Esophagus (tissue), 2 donors: ENCODE data around the gene PYDC2. TPM values are rescaled to one million over a fixed set of nuclear protein-coding genes. Genes with fewer than 3 reads are reported as not detected.

ENCODE experiments used
- H3K27ac ChIP-seq, 2 donors: one replicate each; pipeline ENCODE4 v1.5.1; 2013; ENCODE audit warnings: low read depth in 2 of 2, mild to moderate bottlenecking in 2 of 2, inconsistent platforms in 1 of 2, low read length in 1 of 2, moderate library complexity in 1 of 2
- H3K27me3 ChIP-seq, 2 donors: one replicate each; pipeline ENCODE4 v1.6.1; 2013; ENCODE audit warnings: low read length in 2 of 2, control low read depth in 1 of 2, mild to moderate bottlenecking in 1 of 2; ENCODE audit not compliant: insufficient read depth in 2 of 2, control insufficient read depth in 1 of 2
- H3K36me3 ChIP-seq, 2 donors: one replicate each; pipeline ENCODE4 v1.6.1; 2013; ENCODE audit warnings: low read length in 1 of 2; ENCODE audit not compliant: control insufficient read depth in 2 of 2, insufficient read depth in 2 of 2
- H3K4me1 ChIP-seq, 2 donors: one replicate each; pipeline ENCODE4 v1.6.1; 2013; ENCODE audit warnings: low read length in 1 of 2; ENCODE audit not compliant: control insufficient read depth in 2 of 2, insufficient read depth in 2 of 2
- H3K4me3 ChIP-seq, 2 donors: one replicate each; pipeline ENCODE4 v1.5.1; 2013; ENCODE audit warnings: low read length in 2 of 2, mild to moderate bottlenecking in 2 of 2, low read depth in 1 of 2, moderate library complexity in 1 of 2
- H3K9me3 ChIP-seq, 2 donors: one replicate each; pipeline ENCODE4 v1.6.1; 2013; ENCODE audit warnings: mild to moderate bottlenecking in 2 of 2, low read depth in 1 of 2, low read length in 1 of 2, moderate library complexity in 1 of 2; ENCODE audit not compliant: control insufficient read depth in 2 of 2, insufficient read depth in 1 of 2
- WGBS, 2 donors: extraction: QIAGEN DNeasy Blood & Tissue Kit; methylation state at CpG; one replicate each; pipeline ENCODE4 v1.1.7; 2013; 5-methylcytosine and 5-hydroxymethylcytosine counted together
- polyA plus RNA-seq, 2 donors: library from polyadenylated mRNA; stranded (reverse); fragments of 200-250 nt; gene quantifications; one replicate each; pipeline ENCODE4 v1.2.3, GENCODE V29; 2013
- donor health status: healthy with polysubstance abuse.
- donor health status: Bipolar disorder and iron deficiency.

Gene PYDC2
- polyA plus RNA-seq, 2 donors: not detected

- H3K27me3 ChIP-seq: no peaks in the 10 kb centered on the region
- no peaks in the 10 kb centered on the region for H3K4me1 ChIP-seq
- no peaks in the 10 kb centered on the region for H3K9me3 ChIP-seq
- 96 to 98% methylated on average over 1 of the region's 1 CpG for WGBS, 2 donors
- no peak overlapping the region for H3K4me3 ChIP-seq
- H3K36me3 ChIP-seq: no peaks in the 10 kb centered on the region
- H3K27ac ChIP-seq: no peak overlapping the region
Measured at GRCh38 chr3:191428177-191428576, 32.8 kb upstream of the PYDC2 start.

DNA sequence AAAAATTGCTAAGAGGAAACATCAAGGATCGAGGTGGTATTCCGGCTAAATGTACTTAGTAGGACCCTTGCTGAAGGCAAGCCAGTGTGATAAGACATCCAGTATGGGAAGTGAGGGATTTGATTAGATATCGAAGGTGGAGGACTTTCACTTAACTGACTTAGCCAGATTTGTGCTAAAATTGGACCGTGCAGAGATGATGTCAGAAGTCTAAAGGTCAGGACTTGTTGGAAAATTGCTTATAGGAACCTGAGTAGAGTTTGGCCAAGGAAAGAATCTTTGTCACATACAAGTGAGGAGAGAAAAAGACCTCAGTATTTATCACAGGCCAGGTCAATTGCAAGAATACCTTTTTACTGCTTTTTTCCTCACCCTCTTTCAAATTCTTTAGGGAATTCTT, 30.9 kb upstream of the PYDC2 start:
- Histone ChIP-seq H3K27me3 (no peaks in the 10 kb centered on the region), H3K36me3 (no peaks in the 10 kb centered on the region), H3K4me3 (no peak overlapping the region), H3K27ac (no peak overlapping the region), H3K4me1 (no peaks in the 10 kb centered on the region), H3K9me3 (no peaks in the 10 kb centered on the region)
- WGBS, 2 donors: 63 to 65% methylated on average over 4 of the region's 4 CpGs

DNA sequence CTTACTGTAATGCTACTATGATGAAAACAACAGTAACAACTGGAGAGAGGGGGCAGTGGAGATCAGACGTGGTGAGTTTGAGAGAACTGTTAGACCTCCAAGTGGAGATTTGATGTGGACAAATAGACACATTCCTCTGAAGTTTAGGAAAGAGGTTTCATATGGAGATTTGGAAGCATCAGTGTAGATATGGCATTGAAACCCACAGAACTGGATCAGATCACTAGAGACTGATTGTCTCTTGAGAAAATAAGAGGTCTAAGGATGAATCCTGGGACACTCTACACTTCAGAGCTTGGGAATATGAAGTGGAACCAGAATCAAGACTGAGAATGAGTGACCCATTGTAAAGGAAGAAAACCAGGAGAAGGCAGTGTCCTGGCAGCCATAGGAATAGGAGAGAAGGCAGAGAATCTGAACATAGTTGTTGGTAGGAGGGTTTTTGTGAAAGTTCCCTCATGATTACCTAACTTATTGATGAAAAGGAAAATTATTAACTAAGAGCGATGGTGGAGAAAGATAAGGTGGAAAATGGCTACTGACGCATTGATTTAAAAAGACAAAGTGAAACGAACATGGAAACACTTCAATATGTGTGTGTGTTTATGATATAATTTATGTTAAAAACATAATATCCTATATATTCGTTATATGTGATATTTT, 29.7 kb upstream of the PYDC2 start:
- Histone ChIP-seq H3K4me1 (no peaks in the 10 kb centered on the region), H3K9me3 (no peaks in the 10 kb centered on the region), H3K27me3 (no peaks in the 10 kb centered on the region), H3K27ac (no peak overlapping the region), H3K4me3 (no peak overlapping the region), H3K36me3 (no peaks in the 10 kb centered on the region)
- WGBS, 2 donors: 57 to 70% methylated on average over 5 of the region's 5 CpGs

DNA sequence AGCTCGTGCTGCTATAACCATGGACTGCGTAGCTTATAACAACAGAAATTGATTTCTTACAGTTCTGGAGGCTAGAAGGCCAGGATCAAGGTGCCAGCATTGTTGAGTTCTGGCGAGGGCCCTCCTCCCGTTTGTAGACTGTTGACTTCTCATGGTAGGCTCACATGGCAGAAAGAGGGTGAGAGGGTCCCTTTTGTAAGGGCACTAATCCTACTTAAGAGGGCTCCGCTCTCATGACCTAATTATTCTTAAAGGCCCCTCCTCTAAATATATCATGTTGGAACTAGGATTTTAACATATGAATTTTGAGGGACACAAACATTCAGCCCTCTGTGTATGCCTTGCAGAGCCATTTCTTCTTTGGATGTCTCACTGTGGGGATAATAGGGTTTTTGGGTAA, 28.8 kb upstream of the PYDC2 start:
- Histone ChIP-seq H3K36me3 (no peaks in the 10 kb centered on the region), H3K4me1 (no peaks in the 10 kb centered on the region), H3K9me3 (no peaks in the 10 kb centered on the region), H3K27ac (no peak overlapping the region), H3K27me3 (no peaks in the 10 kb centered on the region), H3K4me3 (no peak overlapping the region)
- WGBS, 2 donors: 91 to 92% methylated on average over 5 of the region's 5 CpGs

- WGBS, 2 donors: 35 to 46% methylated on average over 1 of the region's 1 CpG
- no peak overlapping the region for H3K4me3 ChIP-seq
- H3K27me3 ChIP-seq: no peaks in the 10 kb centered on the region
- H3K36me3 ChIP-seq: no peaks in the 10 kb centered on the region
- H3K9me3 ChIP-seq: no peaks in the 10 kb centered on the region
- no peaks in the 10 kb centered on the region for H3K4me1 ChIP-seq
- H3K27ac ChIP-seq: no peak overlapping the region
Measured at GRCh38 chr3:191434024-191434423, 26.9 kb upstream of the PYDC2 start.

- WGBS, 2 donors: 64 to 69% methylated on average over 2 of the region's 2 CpGs
- Histone ChIP-seq H3K4me3 (no peak overlapping the region), H3K36me3 (no peaks in the 10 kb centered on the region), H3K4me1 (no peaks in the 10 kb centered on the region), H3K27me3 (no peaks in the 10 kb centered on the region), H3K27ac (no peak overlapping the region), H3K9me3 (no peaks in the 10 kb centered on the region)
Measured at GRCh38 chr3:191435981-191436380, 25.0 kb upstream of the PYDC2 start.

- H3K9me3 ChIP-seq: no peaks in the 10 kb centered on the region
- no peaks in the 10 kb centered on the region for H3K27me3 ChIP-seq
- H3K4me1 ChIP-seq: no peaks in the 10 kb centered on the region
- WGBS, 2 donors: 76 to 87% methylated on average over 2 of the region's 2 CpGs
- H3K36me3 ChIP-seq: no peaks in the 10 kb centered on the region
- no peak overlapping the region for H3K27ac ChIP-seq
- no peak overlapping the region for H3K4me3 ChIP-seq
Measured at GRCh38 chr3:191438150-191438814, 22.7 kb upstream of the PYDC2 start.

GRCh38 chr3:191440532-191440931, 20.4 kb upstream of the PYDC2 start:
- 87 to 88% methylated on average over 4 of the region's 4 CpGs for WGBS, 2 donors

DNA sequence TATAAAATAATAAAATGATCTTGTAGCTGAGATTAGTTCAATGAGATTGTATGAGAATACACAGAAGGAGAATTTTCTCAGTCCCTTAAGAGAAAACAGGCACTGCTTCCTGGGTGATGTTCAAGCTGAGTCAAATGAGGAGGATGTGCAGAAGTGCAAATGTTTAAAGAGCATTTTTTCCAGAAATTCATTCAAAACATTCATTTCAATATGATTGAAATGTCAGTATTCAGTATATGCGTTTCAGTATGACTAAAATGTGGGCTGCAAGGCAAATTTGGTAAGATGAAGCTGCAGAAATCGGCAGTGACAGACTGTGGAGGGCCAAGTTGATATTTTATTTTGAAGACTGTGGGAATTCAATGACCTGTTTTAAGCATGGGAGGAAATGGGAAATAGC, 19.3 kb upstream of the PYDC2 start:
- Histone ChIP-seq H3K27ac (no peak overlapping the region), H3K4me1 (no peaks in the 10 kb centered on the region), H3K9me3 (no peaks in the 10 kb centered on the region), H3K4me3 (no peak overlapping the region), H3K27me3 (no peaks in the 10 kb centered on the region), H3K36me3 (no peaks in the 10 kb centered on the region)
- 60 to 68% methylated on average over 2 of the region's 2 CpGs for WGBS, 2 donors

More at GRCh38 chr3:191440532-191440931, 20.4 kb upstream of the PYDC2 start:
- H3K27ac ChIP-seq: no peak overlapping the region
- no peaks in the 10 kb centered on the region for H3K4me1 ChIP-seq
- H3K4me3 ChIP-seq: no peak overlapping the region
- no peaks in the 10 kb centered on the region for H3K9me3 ChIP-seq
- H3K36me3 ChIP-seq: no peaks in the 10 kb centered on the region
- H3K27me3 ChIP-seq: no peaks in the 10 kb centered on the region

GRCh38 chr3:191444569-191444968, 16.4 kb upstream of the PYDC2 start:
- Histone ChIP-seq H3K9me3 (no peaks in the 10 kb centered on the region), H3K4me3 (no peak overlapping the region), H3K4me1 (no peaks in the 10 kb centered on the region), H3K27ac (no peak overlapping the region), H3K27me3 (no peaks in the 10 kb centered on the region), H3K36me3 (no peaks in the 10 kb centered on the region)
- 88% methylated on average over 3 of the region's 3 CpGs for WGBS, 2 donors
